Measurements from ENCODE around the gene TGM2.

GRCh38 chr20:38117635-38118034 lies 47.4 kb downstream of the TGM2 start:
- no peak for TF ChIP-seq POLR2A (IDR thresholded peaks at IDR 0.05)
- TF ChIP-seq, protein P1, sequence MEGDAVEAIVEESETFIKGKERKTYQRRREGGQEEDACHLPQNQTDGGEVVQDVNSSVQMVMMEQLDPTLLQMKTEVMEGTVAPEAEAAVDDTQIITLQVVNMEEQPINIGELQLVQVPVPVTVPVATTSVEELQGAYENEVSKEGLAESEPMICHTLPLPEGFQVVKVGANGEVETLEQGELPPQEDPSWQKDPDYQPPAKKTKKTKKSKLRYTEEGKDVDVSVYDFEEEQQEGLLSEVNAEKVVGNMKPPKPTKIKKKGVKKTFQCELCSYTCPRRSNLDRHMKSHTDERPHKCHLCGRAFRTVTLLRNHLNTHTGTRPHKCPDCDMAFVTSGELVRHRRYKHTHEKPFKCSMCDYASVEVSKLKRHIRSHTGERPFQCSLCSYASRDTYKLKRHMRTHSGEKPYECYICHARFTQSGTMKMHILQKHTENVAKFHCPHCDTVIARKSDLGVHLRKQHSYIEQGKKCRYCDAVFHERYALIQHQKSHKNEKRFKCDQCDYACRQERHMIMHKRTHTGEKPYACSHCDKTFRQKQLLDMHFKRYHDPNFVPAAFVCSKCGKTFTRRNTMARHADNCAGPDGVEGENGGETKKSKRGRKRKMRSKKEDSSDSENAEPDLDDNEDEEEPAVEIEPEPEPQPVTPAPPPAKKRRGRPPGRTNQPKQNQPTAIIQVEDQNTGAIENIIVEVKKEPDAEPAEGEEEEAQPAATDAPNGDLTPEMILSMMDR (IDR thresholded peaks at IDR 0.05 in 8 of 11, conservative IDR thresholded peaks at IDR 0.05 in 3 of 11), result no peak

Measured in spleen (tissue), 7 donors.